Natural killer cell (primary cell): Measurements from ENCODE around the gene KCTD16. TPM values are rescaled to one million over a fixed set of nuclear protein-coding genes. Genes with fewer than 3 reads are reported as not detected.

Source experiments
- ATAC-seq, 3 donors: fragments of 150-1000 bp in 2 of 3; fragments of 200-7000 bp in 1 of 3; cut with Tn5 transposase; 1 replicate in 1 of 3; 2 replicates in 2 of 3; pipeline ENCODE4 v1.10.0; 2021; ENCODE audit warnings: mild to moderate bottlenecking in 2 of 3, moderate library complexity in 2 of 3
- DNase-seq, 2 donors: peaks; one replicate each; pipeline versions ENCODE4 v3.0.0 to v3.0.0-alpha.2; 2013 to 2021; ENCODE audit warnings: mixed read lengths in 1 of 2
- H3K27ac ChIP-seq: one replicate; pipeline ENCODE4 v1.5.1; 2013; ENCODE audit warnings: mild to moderate bottlenecking, low read length
- H3K27me3 ChIP-seq: one replicate; pipeline ENCODE4 v1.6.1; 2013; ENCODE audit warnings: low read length; ENCODE audit not compliant: control insufficient read depth, insufficient read depth
- H3K36me3 ChIP-seq: one replicate; pipeline ENCODE4 v1.6.1; 2013; ENCODE audit warnings: low read length; ENCODE audit not compliant: control insufficient read depth, insufficient read depth
- H3K4me1 ChIP-seq: one replicate; pipeline ENCODE4 v1.6.1; 2013; ENCODE audit warnings: low read length; ENCODE audit not compliant: control insufficient read depth, insufficient read depth
- H3K4me3 ChIP-seq: one replicate; pipeline ENCODE4 v1.5.1; 2013; ENCODE audit warnings: low read length
- H3K9me3 ChIP-seq: one replicate; pipeline ENCODE4 v1.6.1; 2013; ENCODE audit warnings: low read length; ENCODE audit not compliant: control insufficient read depth, insufficient read depth
- H3K27ac Mint-ChIP-seq, 2 donors: one replicate each; pipeline ENCODE4 v1.8.0; 2022; ENCODE audit warnings: mild to moderate bottlenecking in 2 of 2, mixed read lengths in 2 of 2, moderate library complexity in 1 of 2
- H3K27me3 Mint-ChIP-seq, 2 donors: one replicate each; pipeline ENCODE4 v1.8.0; 2022; ENCODE audit warnings: low read depth in 2 of 2, mixed read lengths in 2 of 2
- H3K36me3 Mint-ChIP-seq: one replicate; pipeline ENCODE4 v1.8.0; 2022; ENCODE audit warnings: mixed read lengths
- H3K4me1 Mint-ChIP-seq, 2 donors: one replicate each; pipeline ENCODE4 v1.8.0; 2022; ENCODE audit warnings: mixed read lengths in 2 of 2
- H3K4me3 Mint-ChIP-seq: one replicate; pipeline ENCODE4 v1.8.0; 2022; ENCODE audit warnings: mild to moderate bottlenecking, moderate library complexity, mixed read lengths
- H3K9me3 Mint-ChIP-seq, 2 donors: one replicate each; pipeline ENCODE4 v1.8.0; 2022; ENCODE audit warnings: mixed read lengths in 2 of 2
- WGBS: methylation state at CpG from one replicate; pipeline ENCODE4 v1.1.7; 2013; ENCODE audit warnings: missing lambda C conversion rate; ENCODE audit not compliant: insufficient coverage; 5-methylcytosine and 5-hydroxymethylcytosine counted together
- intact Hi-C: fragments of 100-400 bp; cut with micrococcal nuclease; formaldehyde crosslinking; loops from one replicate; pipeline ENCODE4 v1.14.2; 2022
- total RNA-seq, 4 donors: library from RNA; stranded (reverse); fragments of 120-200 nt in 1 of 4; gene quantifications; one replicate each; pipeline versions ENCODE4 v1.2.3 to v1.2.4, GENCODE V29; 2013 to 2022
- TF ChIP-seq, protein P1 (sequence below): fragments of 200-600 bp; IDR thresholded peaks from one replicate; pipeline ENCODE4 v1.8.0; 2022; ENCODE audit warnings: antibody characterized with exemption

KCTD16 gene
- total RNA-seq, 3 donors from 2014 or later (not counting 1 experiment from before 2014, with no cell fraction given), result 0.16 TPM; not detected in 2

DNA sequence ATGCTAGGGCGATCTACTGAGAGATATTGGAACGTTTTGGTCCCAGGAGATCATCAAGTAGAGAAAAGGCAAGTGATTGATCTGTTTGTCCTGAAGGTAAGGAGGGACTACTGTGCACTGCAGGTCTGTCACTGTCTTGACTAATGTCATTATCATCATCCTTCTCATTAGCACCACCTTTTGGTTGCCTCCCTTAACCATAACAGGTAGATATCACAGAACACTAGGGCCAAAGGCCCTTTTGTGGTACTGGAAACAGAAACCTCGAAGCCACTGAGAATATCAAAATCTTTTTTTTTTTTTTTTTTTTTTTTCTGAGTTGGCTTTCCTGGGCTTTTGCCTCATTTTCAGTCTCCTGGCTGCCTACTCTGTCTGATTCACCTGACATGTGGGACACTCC is 134.0 kb downstream of the KCTD16 start:
- Mint-ChIP-seq H3K27me3 (peaks cover 0 to 7% of the 10 kb centered on the region in 2 donors), H3K4me1 (no peaks in the 10 kb centered on the region), H3K9me3 (peaks cover 3 to 5% of the 10 kb centered on the region in 2 donors), H3K4me3 (no peak overlapping the region), H3K27ac (no peak overlapping the region), H3K36me3 (no peaks in the 10 kb centered on the region)
- Histone ChIP-seq H3K4me1 (no peaks in the 10 kb centered on the region), H3K4me3 (no peak overlapping the region), H3K9me3 (no peaks in the 10 kb centered on the region), H3K27me3 (no peaks in the 10 kb centered on the region), H3K36me3 (no peaks in the 10 kb centered on the region), H3K27ac (no peak overlapping the region)
- DNase-seq, result no peak
- TF ChIP-seq, protein P1, sequence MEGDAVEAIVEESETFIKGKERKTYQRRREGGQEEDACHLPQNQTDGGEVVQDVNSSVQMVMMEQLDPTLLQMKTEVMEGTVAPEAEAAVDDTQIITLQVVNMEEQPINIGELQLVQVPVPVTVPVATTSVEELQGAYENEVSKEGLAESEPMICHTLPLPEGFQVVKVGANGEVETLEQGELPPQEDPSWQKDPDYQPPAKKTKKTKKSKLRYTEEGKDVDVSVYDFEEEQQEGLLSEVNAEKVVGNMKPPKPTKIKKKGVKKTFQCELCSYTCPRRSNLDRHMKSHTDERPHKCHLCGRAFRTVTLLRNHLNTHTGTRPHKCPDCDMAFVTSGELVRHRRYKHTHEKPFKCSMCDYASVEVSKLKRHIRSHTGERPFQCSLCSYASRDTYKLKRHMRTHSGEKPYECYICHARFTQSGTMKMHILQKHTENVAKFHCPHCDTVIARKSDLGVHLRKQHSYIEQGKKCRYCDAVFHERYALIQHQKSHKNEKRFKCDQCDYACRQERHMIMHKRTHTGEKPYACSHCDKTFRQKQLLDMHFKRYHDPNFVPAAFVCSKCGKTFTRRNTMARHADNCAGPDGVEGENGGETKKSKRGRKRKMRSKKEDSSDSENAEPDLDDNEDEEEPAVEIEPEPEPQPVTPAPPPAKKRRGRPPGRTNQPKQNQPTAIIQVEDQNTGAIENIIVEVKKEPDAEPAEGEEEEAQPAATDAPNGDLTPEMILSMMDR, result no peak
- no peak for ATAC-seq
- intact Hi-C loops, result no loop called here
- WGBS, result 48% methylated on average over 3 of the region's 3 CpGs

DNA sequence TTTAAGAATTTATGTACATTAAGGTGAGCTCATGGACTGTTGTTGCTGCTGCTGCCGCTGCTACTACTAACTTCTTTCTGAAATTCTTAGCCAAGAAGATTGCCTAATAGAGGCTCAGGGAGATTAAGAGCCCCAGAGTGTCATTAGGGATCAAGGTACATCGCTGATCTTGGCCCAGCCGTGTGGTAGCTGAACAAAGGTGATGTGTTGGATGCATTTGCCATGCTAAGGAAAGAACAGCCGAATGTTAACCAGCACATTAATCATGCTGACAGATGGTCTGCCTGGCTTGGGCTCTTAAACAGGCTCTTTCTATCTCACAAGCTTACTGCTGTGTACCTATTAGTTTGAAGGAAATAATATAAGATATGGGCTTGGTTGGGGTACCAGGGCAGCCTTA is 137.1 kb downstream of the KCTD16 start:
- no peaks in the 10 kb centered on the region for H3K4me1 Mint-ChIP-seq
- Histone ChIP-seq H3K9me3 (no peaks in the 10 kb centered on the region), H3K36me3 (no peaks in the 10 kb centered on the region), H3K27me3 (no peaks in the 10 kb centered on the region), H3K4me1 (no peaks in the 10 kb centered on the region), H3K27ac (no peak overlapping the region), H3K4me3 (no peak overlapping the region)
- H3K27ac Mint-ChIP-seq, result no peak overlapping the region
- H3K4me3 Mint-ChIP-seq, result no peak overlapping the region
- peaks cover 2 to 3% of the 10 kb centered on the region in 2 donors for H3K9me3 Mint-ChIP-seq
- DNase-seq (no peak), ATAC-seq (no peak)
- H3K36me3 Mint-ChIP-seq, result no peaks in the 10 kb centered on the region
- intact Hi-C loops, result no loop called here
- peaks cover 0 to 4% of the 10 kb centered on the region in 2 donors for H3K27me3 Mint-ChIP-seq
- WGBS, result 68% methylated on average over 4 of the region's 4 CpGs
- TF ChIP-seq, protein P1, result no peak

DNA sequence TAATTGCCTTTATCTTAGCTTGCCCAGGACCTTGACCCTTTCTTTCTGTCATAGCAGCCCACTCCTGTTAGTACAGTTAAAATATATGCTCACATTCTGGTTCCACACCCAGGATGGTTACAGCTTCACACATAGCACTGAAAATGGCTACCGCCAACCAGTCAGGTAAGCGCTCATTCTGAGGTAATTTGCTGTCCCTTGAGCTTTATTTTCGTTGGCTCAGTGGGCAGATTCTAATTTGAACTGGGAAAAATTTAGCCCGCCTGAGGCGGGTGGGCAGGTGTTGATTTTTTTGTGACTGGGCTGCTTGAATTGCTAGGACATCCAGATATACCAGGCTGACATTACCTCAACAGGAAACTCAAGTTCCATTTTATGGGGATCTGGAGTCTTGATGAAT is 137.5 kb downstream of the KCTD16 start:
- intact Hi-C loops, result no loop called here
- DNase-seq (no peak), ATAC-seq (no peak)
- Mint-ChIP-seq H3K27me3 (peaks cover 0 to 4% of the 10 kb centered on the region in 2 donors), H3K4me1 (no peaks in the 10 kb centered on the region), H3K27ac (no peak overlapping the region), H3K4me3 (no peak overlapping the region), H3K36me3 (no peaks in the 10 kb centered on the region), H3K9me3 (peaks cover 2 to 3% of the 10 kb centered on the region in 2 donors)
- no peak overlapping the region for H3K27ac ChIP-seq
- 87% methylated on average over 5 of the region's 5 CpGs for WGBS
- H3K36me3 ChIP-seq, result no peaks in the 10 kb centered on the region
- H3K9me3 ChIP-seq, result no peaks in the 10 kb centered on the region
- TF ChIP-seq, protein P1, result no peak
- no peak overlapping the region for H3K4me3 ChIP-seq
- no peaks in the 10 kb centered on the region for H3K4me1 ChIP-seq
- no peaks in the 10 kb centered on the region for H3K27me3 ChIP-seq
